CD4-positive, alpha-beta T cell treated with Interleukin-17A for 4 hours (primary cell): ENCODE measurements around the gene TP53TG5.
A peak's percentile ranks its signal among the peaks of the same experiment; 100 is the strongest.

Experiments used
- DNase-seq: peaks from one replicate; pipeline ENCODE4 v3.0.0-alpha.2; 2020; ENCODE audit warnings: mixed read lengths

TP53TG5 gene

DNA sequence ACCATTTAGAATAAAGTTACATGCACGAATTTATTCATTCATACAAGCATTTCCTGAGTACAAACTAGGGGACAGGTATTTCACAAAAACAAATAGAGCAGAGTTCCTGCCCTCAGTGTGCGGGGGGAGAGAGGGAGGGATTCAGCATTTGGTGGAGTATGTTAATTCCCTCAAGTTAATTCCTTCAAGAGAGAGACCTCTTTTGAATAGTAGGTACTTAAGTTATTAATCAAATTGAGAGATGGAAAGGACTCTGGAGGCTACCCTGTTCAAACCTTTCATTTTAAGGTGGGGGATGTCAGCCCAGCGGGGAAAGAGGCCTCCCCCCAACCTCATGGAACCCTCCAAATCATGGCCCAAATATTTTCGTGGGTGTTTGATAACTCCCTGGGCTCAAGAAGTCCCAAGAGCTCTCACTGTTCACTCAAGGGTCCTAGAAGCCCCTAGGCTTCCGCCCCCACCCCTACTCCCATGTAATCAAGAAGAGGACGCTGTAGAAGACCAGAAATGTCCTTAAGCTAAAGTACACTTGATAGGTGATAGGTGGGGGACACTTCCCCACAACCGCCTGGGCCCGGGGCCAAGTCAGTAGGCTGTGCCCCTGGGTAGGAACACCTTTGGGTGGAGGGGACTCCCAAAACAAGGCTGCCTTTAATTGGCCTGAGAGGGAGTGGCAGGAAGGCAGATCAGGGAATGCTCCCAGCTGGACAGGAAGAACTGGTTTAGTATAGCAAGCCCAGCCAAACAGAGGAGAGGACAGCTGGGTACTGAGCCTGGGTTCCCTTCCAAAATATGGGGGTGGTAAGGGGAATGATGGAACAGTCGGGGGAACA, 32.8 kb downstream of the TP53TG5 start:
- DNase-seq: no peak

DNA sequence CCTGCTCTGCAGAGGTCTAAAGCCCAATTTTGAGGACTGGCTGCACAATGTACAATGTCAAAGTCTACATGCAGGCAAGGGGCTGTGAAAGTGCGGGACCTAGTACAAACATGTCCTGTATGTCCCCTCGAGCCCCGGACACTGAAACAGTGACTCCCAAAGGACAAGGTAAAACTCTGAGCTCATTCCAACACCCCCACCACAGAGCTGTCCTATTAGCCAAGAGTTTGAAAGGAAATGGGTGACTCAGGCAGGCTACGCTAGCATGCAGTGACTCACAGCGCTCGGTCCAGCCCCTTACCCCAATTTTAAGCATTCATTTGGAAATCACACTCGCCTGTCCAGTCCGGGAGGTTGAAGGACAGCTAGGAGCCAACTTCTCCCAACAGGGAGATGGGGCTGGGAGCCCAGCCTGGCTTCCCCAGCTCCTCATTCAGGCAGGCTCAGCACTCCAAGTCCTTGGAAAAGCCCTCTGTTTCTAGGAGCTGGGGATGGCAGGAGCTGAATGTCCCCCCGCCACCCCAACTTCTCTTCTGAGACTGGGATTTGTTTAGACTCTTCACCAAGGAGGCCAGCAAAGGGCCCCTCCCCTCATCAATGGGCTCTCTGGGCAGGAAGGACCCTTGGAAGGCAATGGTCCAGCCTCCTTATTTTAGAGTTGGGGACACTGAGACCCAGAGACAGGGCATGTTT, 33.8 kb downstream of the TP53TG5 start:
- DNase-seq: peak; percentile 20

DNA sequence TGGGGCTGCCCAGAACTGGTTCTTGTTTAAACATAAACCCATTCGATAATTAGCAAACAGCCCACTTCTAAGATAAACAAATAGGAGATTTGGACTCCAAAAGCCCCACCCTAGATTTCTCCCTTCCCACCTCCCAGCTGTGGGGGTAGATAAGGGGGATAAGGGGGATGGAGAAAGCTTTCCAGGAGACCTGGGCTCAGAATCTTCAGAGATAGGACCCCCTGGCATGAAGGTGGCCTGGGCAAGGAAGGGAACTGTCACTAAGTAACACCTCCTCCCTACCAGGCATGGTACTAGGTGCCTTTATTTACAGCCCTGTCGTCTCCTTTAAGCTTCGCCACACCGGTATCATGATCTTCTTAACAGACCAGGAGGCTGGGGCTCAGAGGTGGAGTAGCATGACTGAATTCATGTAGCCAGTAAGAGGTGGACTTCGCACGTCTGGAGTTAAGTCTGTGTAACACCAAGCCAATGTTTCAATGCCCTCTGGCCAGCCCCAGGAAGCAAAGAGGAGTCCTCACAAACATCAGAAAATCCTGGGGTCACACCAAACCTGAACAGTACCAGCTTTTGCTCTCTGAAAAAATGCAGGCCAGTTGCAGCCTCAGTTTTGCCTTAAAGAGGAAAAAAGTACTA, 34.5 kb downstream of the TP53TG5 start:
- no peak for DNase-seq

DNA sequence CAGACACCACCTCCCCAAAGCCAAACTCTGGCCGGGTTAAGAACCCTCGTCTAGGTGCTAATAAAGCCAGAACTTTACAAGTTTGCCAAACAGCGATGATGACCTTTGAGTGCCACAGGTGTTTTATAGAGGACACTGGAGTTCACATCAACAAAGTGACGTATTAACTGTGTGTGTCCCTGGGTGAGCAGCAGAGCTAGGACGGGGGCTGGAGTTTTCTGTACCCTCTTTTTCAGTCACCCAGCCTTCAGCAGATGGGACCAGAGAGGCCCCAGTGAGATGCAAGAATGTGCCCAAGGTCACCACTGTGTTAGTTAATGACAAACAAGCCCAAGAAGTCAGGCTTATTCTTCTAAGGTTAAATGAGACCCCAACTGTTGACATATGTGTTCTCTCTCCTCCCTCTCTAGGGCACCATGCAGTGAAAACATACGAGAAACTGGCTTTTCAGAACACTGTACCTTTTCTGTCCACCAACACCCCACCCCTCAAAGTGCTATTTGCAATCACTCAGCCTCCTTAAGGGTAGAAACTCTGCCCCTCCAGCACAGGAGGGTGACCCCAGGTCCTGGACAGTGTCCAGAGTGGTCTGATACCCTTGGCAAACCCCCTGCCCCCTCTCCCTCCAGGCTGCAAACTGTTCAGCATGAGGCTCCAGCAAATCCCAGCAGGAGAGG, 35.1 kb downstream of the TP53TG5 start:
- no peak for DNase-seq

DNA sequence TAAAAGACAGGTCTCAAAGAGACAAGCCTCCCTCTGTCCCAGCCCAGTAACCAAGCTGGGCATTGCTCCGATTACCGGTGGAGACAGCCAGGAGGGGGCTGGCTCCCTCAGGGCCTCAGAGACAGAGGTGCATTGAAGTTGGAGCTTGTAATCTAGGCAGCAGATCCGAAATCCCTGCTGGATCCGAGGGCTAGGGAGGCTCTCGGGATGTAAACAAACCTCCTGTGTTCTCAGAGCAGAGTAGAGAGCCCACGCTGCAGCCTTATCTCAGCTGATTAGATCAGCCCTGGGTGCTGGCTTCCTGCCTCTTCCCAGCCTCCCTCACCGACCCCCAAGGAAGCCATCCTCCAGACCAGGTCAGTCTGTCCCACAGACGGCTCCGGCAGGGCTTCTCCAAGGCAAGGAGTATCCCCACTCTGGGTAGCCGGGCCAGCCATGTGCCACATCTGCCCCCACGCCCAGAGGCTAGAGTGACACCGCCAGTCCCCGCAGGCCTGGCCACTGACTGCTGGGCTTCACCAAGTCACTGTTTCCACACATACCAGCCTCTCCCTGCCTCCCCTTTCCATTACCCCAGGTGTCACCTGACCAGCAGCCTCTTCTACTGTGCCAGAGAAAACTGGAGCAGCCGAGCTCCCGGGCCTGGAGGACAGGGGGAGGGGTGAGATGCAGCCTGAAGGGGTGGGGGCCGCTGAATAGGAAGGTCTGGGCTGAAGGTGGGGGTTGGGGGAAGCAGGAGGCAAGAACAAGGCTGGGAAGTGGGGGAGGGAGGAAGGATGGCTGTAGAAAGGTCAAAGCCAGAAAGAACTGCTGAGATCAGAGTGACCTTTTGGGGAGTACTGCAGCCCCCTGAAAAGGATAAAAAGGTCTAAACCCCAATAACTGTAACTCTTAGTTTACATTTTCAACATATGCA, 35.9 kb downstream of the TP53TG5 start:
- no peak for DNase-seq

DNA sequence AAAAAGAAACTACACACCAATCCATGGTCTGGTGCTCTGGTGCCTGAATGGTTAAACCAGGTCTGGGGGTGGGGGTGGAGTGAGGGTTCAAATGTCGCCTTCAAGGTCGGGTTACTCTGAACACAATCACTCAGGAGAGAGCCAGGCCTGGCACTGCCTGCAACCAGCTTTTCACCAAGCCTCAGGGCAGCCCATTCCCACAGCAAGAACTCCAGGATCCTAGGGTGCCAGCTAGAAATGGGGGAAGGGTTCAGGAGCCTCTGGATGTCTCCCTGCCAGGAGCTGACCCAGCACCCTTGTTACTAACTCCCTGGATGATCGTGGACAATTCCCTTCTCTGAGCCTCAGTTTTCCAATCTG, 36.6 kb downstream of the TP53TG5 start:
- DNase-seq: no peak

DNA sequence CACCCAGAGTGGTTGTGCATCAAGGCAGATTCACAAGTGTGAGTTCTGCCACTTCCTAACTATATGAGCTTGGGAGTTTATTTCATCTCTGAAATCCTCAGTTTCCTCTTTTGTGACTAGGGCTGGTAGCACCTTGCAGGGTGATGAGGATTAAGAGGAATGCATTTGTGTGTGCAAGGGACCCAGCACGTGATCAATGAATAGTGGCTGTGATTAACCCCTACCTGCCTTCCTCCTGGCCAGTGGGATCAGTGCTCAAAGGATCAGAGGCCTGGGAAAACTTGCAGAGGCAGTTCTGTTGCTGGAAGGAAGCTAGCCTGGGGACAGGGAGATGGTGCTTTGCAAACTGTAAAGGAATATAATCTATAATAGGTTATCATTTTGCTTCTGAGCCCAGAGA, 37.2 kb downstream of the TP53TG5 start:
- DNase-seq: no peak

DNA sequence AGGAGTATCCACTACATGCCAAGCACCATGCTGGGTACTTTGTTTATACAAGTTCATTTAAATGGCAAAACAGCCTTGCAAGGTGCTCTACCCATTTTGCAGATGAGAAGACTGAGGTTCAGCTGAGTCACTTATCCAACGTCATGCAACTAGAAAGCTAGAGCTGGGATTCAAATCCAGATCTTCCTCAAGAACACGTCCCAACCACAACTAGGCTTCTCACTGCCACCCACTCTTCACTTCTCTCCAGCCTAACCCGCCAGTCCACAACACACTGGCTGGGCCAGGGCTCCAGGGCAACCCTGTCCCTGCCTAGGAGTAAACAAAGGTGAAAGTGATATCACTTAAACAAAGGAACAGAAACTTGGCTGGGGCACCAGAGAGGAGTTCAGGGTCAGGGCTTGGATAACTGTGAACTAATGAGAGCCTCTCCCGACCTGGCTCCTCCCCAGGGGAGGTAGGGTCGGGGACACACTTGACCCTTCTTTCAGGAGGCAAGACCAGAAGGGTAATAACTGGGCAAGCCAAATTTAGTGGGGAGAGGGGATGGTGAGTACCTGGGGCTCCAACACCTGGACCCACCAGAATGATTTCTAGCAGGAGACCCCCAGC, 37.8 kb downstream of the TP53TG5 start:
- no peak for DNase-seq

DNA sequence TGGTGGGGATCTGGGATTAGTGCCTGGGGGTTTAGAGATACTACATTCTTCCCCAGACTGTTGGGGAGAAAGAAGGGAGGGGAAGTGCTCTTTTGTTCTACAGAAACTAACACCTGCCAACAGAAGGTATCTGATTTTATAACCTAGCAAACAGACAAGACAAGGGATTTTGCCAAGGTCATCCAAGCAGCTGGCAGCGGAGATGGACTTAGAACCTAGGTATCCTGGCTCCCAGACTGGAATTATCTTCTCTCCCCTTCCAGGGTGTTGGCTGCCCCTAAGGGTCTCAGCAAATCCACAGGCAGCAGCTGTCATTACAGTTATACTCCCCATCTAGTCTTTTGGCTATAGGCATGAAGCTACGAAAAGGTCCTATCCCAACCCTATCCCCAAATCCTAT, 38.3 kb downstream of the TP53TG5 start:
- no peak for DNase-seq

DNA sequence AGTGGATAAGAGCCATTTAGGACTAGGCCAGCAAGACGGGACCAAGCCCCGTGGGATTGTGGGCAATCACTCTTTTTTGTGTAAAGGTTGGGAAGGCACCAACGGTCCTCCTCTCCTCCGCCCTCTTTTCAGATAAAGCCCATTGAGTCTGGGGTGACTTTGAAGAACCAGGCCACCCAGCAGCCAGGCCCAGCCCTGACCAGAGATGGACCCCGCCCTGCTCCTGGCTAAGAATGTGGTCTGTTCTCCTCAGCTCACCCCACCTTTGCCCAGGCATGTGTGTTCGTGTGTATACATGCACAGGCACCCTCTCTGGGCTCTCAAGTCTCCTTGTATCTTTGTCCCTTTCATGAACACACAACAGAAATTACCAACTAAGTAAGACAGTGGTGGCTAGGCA, 39.0 kb downstream of the TP53TG5 start:
- no peak for DNase-seq

DNA sequence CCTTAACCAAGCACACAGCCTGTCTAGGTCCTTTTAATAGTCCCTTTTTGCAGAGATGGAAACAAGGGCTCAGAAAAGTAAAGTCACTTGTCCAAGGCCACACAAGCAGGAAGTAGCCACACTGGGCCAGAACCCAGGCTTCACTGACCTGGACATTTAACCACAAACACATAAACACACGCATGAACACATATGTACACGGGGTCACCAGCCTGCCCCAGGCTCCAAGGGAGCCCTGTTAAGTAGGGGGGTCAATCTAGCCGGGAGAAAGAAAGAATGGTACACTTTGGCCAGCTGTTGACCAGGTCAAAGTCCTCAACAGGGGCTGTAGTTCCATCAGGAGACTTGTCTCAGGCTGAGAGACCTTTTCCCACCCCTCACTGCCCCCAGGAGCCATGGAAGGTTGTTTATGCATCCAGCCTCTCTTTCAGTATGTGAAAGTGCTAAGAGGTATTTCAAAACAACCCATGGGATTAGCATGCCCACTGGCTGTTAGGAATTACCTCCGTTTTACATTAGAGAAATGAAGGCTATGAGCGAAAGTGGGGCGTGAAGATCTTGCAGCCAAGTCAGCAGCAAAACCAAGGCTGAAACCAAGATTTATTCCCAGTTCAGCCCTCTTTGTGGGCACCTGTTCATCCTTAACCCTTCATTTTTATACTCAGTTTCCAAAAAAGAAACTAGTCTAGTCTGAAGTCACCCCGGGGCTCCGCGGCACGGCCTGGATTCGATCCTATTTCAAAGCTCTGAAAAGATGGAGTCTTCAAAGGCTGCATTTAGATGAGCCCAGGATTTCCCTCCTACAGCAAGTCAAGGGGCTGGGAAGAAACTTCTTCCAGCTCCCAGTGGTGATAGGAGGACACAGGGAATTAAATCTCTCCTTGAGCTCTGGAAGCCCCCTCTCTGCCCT, 39.7 kb downstream of the TP53TG5 start:
- DNase-seq: no peak

DNA sequence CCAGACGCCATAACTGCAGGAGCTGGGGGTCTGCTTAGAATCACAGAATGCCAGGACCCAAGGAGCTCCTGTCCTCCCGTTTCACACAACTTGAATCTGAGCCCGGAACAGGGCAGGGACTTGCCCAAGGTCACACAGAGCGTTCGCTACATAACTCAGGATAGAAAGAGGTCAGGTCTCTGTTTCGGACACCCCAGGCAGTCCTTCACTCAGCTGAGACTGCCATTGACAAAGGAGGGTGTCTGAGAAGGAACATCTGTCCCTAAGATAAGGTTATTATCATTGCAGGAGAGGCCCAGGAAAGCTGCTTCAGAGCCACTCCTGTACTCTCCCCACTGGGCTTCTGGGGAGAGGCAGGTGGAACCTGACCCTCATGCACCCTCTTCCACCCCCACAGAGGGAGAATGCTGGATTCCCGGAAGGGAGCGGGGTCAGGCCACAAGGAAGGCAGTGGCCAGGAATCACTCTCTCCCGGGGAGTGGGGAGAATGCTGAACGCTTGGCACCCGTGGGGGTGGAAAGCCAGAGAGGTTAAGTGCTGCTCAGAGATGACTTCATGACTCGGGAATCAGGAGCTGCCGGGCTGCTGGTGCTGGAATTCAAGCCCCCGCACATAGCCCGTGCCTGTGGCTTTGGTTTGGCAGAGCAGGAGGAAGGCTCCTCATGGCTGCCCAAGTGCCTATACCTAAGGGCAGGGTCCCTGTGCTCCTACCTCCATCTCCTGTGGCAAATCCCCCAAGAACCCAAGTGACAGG, 40.6 kb downstream of the TP53TG5 start:
- no peak for DNase-seq

DNA sequence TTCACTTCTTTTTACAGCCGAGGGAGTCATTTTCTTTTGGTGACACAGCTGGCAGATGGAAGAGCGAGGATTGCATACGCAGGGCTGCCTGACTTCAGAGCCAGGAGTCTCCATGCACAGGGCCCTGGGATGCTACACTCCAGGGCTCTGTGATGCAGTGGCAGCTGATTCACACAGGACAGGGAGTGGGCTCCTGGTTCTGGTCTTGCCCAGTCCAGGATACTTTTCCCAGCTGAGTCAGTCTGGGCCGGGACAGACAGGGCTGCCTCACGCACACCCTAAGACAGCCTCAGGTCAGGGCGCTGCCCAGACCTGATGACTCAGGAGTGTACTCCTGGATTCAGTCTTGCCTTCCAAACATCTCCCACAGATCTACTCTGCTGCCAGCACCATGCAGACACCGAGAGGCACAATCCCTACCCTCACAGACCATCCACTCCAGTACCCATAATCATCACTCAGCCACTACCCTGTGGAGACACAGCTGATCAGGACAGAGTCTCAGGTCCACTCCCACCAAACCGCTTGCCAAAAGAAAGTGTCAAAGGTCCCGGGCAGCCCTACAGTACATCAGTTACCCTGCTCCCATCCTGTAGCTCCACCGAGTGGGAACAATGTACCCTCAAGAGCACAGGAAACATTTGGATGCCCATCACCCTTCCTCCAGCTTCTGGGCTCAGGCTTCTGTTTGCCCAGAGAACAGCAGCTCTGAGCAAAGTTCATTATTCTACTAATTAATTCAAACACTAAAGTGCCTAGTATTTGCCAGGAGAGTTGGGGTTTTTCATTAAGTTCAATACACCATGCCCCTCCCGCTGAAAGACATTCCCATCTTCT, 41.4 kb downstream of the TP53TG5 start:
- no peak for DNase-seq

DNA sequence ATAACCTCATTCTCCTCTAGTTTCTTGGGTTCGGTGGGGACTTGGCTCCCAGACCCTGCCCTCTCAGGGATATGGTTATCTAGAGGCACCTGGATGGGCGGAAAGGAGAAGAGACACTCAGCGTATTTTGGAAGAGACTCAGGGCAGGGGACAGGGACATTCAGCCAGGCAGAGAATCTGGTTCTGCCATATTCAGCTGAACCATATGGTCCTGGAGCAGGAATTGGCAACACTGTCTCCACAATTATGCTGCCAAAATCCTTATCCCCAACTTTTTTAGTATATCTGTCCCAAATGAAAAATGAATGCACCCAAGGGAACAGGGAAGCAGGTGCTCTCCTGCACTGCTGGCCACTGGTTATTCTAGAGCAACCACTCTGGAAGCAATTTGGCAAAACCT, 47.6 kb downstream of the TP53TG5 start:
- DNase-seq: no peak

DNA sequence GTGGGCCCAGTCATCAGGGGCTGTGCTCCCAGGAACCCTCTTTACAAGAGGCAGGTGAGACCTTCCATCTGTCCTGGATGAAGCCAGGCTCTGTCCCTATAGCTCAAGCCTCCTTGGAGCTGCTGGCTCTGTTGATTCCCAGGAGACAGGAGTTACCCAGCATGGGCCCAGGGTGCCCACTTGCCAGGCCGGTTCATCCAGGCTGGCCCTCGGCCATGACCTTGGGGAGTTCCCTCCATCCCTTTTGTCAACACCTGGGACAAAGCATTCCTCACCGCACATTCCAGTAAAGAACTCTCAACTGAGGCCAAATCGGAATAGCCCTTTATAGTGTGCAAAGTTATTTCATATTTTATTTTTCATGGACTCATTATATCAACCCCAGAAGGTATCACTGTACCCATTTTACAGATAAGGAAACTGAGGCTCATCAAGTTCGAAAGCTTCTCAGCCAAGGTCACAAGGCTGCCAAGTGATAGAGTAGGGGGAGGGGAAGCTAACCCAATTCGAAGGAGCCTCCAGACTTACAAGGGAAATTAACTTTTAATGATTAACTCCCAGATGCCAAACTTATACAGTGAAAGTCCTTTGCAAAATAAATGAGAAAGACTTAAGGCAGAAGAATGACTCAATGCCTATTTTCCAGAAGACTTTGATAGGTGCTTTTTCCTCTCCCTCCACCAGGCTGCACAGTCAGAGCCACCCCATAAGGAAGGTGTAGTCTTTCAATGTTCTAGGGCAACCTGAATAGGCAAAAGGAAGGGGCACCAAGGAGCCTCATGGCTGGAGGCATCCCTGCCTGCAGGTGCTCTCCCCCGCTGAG, 48.4 kb downstream of the TP53TG5 start:
- DNase-seq: no peak

DNA sequence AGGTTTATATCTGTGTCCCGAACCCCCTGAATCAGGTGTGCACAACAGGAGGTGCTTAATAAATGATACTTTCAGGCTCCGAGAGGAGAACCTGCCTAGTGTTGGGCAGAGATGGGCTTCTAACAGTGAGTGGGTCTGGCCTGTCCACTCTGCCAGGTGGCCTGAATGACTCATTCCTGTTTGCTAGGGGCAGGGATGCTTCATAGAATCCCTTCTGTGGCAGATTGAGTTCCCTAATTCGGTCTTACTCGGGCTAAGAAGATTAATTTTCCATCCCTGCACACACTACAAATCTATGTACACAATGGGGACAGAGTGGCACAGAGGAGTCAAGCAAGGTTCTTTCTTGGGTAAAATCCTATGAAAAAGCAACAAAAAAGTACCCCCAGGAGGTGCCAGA, 49.7 kb downstream of the TP53TG5 start:
- no peak for DNase-seq

DNA sequence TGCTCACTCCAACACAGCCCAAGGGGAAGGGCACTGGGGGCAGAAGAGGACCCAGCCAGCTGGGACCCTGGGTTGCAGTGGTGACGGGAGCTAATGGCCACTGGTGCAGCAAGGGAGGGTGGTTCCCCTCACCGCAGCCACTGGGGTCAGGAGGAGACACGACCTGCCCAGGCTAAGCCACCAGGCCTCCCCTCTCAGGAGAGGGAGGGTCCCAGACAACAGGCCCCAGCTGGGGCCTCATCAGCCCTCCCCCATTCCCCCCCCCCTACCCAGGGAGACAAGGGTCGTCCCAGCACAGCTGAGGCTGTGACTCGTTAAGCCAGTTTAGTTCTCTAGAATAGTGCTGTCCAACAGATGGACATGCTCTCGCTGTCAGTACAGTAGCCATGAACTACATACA, 52.8 kb downstream of the TP53TG5 start:
- DNase-seq: no peak

DNA sequence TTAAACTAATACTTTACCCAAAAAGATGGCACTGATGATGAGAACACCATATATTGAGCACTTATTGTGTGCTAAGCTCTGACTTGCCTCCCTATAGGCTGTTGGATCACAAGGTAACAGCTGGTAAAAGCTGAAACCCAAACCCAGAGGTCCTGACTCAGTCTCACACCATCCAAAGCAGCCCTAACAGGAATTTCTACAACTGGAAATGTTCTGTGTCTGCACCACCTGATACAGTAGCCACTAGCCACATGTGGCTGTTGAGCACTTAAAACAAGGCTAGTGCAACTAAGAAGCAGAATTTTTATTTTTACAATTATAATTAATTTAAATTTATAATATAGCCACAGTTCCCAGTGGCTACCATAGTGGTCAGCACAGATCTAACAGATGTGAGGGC, 54.4 kb downstream of the TP53TG5 start:
- DNase-seq: no peak
